ENCODE measurements around the gene NECAB3. TPM values are rescaled to one million over a fixed set of nuclear protein-coding genes. Genes with fewer than 3 reads are reported as not detected.

Gene NECAB3
- total and polyA plus RNA-seq, 2 of the 13 experiments (the other 11 are each of a cell fraction or from before 2014, with no cell fraction given): 61.5 to 65.5 TPM

DNA sequence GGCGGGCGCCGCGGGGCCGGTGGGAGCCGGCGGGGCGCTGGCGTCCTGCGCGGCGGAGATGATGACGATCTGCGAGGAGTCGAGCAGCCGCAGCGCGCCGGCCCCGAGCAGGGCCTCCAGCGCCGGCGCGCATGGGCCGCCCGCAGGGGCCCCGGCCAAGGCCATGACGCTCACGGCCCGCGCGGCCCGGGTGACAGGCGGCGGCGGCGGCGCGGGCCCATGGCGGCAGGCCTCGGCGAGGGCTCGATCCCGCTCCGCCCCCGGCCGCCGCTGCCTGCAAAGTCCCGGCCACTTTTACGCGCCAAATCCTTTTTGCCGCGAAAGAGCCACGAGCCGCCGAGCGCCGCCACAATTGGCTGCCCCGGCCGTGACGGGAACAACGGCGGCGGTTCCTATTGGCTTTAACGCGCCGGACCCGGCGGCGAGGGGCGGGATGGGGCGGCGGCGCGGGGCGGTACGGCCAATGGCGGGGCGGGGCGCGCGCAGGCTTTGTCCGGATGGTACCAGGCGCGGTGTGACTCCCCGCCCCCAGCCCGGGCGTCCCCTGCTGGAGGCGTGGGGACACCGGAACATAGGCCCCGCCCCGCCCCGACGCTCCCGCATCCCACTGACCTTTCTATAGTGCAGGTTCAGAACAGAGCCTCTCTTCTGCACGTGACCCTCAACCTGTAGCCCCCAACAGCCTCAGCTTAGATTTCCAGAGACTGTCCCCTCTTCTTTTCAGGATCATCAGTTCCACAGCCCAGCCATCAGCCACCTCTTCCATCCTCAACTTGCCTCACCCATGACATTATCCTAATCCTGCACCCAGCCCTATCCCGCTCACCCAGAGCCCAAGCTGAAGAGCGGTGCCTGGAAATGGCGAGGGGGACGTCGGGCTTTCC lies 12.1 kb upstream of the NECAB3 start, which contains the start of gene E2F1 (continued):
- TF ChIP-seq YY1 (IDR thresholded peaks at IDR 0.05; ENCODE audit: insufficient read depth, insufficient replicate concordance, low read depth, low read length) (peak; percentile 69), ZNF75D (CRISPR knock-in tag; IDR thresholded peaks at IDR 0.05; ENCODE audit: borderline replicate concordance) (peak; percentile 82; the same call in 1 of the 2 replicates), ZEB1 (IDR thresholded peaks at IDR 0.05; ENCODE audit: insufficient replicate concordance, low read depth) (no peak), JUND (CRISPR knock-in tag; IDR thresholded peaks at IDR 0.05) (no peak), SAFB2 (CRISPR knock-in tag; IDR thresholded peaks at IDR 0.05; ENCODE audit: borderline replicate concordance, low read depth) (no peak; the same call in 1 of the 2 replicates), ZNF282 (IDR thresholded peaks at IDR 0.05; ENCODE audit: partially characterized antibody) (no peak), AHR (CRISPR knock-in tag; IDR thresholded peaks at IDR 0.05) (peak; percentile 78; the same call in 1 of the 2 replicates), PAXIP1 (CRISPR knock-in tag; conservative IDR thresholded peaks at IDR 0.05) (peak; percentile 56), NR1H2 (CRISPR knock-in tag; IDR thresholded peaks at IDR 0.05; ENCODE audit: borderline replicate concordance, low read depth) (peak; percentile 55; the same call in 1 of the 2 replicates), ZMYM2 (CRISPR knock-in tag; IDR thresholded peaks at IDR 0.05) (no peak), ZGPAT (CRISPR knock-in tag; IDR thresholded peaks at IDR 0.05) (0 out of 2 replicates have a peak, but pooled peaks have one; percentile 14), ZBTB7B (CRISPR knock-in tag; IDR thresholded peaks at IDR 0.05) (peak; percentile 36; the same call in 1 of the 2 replicates), ZBTB1 (CRISPR knock-in tag; IDR thresholded peaks at IDR 0.05; ENCODE audit: borderline replicate concordance) (no peak), ASH2L (IDR thresholded peaks at IDR 0.05; ENCODE audit: insufficient read length, low read depth, low read length) (no peak), TGIF2 (CRISPR knock-in tag; IDR thresholded peaks at IDR 0.05) (peak; percentile 34; the same call in 1 of the 2 replicates), FOSL1 (CRISPR knock-in tag; IDR thresholded peaks at IDR 0.05; ENCODE audit: borderline replicate concordance) (no peak), TBX2 (CRISPR knock-in tag; IDR thresholded peaks at IDR 0.05; ENCODE audit: borderline replicate concordance) (peak; percentile 90), ZNF839 (CRISPR knock-in tag; IDR thresholded peaks at IDR 0.05; ENCODE audit: borderline replicate concordance) (peak; percentile 12; the same call in 1 of the 2 replicates), IRF2 (CRISPR knock-in tag; IDR thresholded peaks at IDR 0.05) (peak; percentile 55; the same call in 1 of the 2 replicates), ZFP90 (CRISPR knock-in tag; IDR thresholded peaks at IDR 0.05; ENCODE audit: borderline replicate concordance) (peak; percentile 92; the same call in 1 of the 2 replicates), SMAD9 (CRISPR knock-in tag; IDR thresholded peaks at IDR 0.05) (no peak), ZSCAN30 (CRISPR knock-in tag; IDR thresholded peaks at IDR 0.05) (peak; percentile 75; the same call in 1 of the 2 replicates), MED13 (CRISPR knock-in tag; IDR thresholded peaks at IDR 0.05) (no peak)
- TF ChIP-seq, protein P1, sequence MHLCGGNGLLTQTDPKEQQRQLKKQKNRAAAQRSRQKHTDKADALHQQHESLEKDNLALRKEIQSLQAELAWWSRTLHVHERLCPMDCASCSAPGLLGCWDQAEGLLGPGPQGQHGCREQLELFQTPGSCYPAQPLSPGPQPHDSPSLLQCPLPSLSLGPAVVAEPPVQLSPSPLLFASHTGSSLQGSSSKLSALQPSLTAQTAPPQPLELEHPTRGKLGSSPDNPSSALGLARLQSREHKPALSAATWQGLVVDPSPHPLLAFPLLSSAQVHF (CRISPR knock-in tag; IDR thresholded peaks at IDR 0.05): peak; percentile 99
